Adipose tissue (tissue), 3 donors: ENCODE measurements around the gene PPP1R26. TPM values are rescaled to one million over a fixed set of nuclear protein-coding genes. Genes with fewer than 3 reads are reported as not detected.
"Not testable (repeated sequence)": the region's sequence is repeated elsewhere in the genome, so short reads cannot be mapped to it uniquely, and the experiment has no call there.

ENCODE experiments used
- H3K27ac ChIP-seq: one replicate; pipeline ENCODE4 v1.5.1; 2013; ENCODE audit warnings: low read depth, low read length
- WGBS, 3 donors: extraction: QIAGEN DNeasy Blood & Tissue Kit; methylation state at CpG; one replicate each; pipeline ENCODE4 v1.1.7; 2013; 5-methylcytosine and 5-hydroxymethylcytosine counted together
- polyA plus RNA-seq, 3 donors: library from polyadenylated mRNA; stranded (reverse); fragments of 200-250 nt; gene quantifications; one replicate each; pipeline ENCODE4 v1.2.3, GENCODE V29; 2013
- donor health status: healthy with polysubstance abuse.
- donor health status: Bipolar disorder and iron deficiency.
- donor health status: healthy.

PPP1R26 gene
- polyA plus RNA-seq, 3 donors: 5.3 to 5.9 (median 5.9) TPM

GRCh38 chr9:135455401-135456030 lies 24.1 kb upstream of the PPP1R26 start:
- no peak overlapping the region for H3K27ac ChIP-seq
- 64 to 76% (median 65%) methylated on average over 23 of the region's 23 CpGs for WGBS, 3 donors

- WGBS, 3 donors: 74 to 82% (median 74%) methylated on average over 19 of the region's 19 CpGs
- no peak overlapping the region for H3K27ac ChIP-seq
These were observed 23.0 kb upstream of the PPP1R26 start for GRCh38 chr9:135456436-135457104.

GRCh38 chr9:135458478-135458877 lies 21.1 kb upstream of the PPP1R26 start:
- 93 to 94% (median 93%) methylated on average over 5 of the region's 5 CpGs for WGBS, 3 donors
- H3K27ac ChIP-seq: not testable (repeated sequence)

- H3K27ac ChIP-seq: no peak overlapping the region
- WGBS, 3 donors: 76 to 87% (median 83%) methylated on average over 11 of the region's 11 CpGs
These were observed 17.6 kb upstream of the PPP1R26 start for GRCh38 chr9:135461936-135462335.

- 56 to 72% (median 57%) methylated on average over 3 of the region's 3 CpGs for WGBS, 3 donors
- H3K27ac ChIP-seq: no peak overlapping the region
These were observed 16.4 kb upstream of the PPP1R26 start for GRCh38 chr9:135463140-135463539.

GRCh38 chr9:135464181-135464580 lies 15.4 kb upstream of the PPP1R26 start:
- H3K27ac ChIP-seq: no peak overlapping the region
- 80 to 96% (median 91%) methylated on average over 7 of the region's 7 CpGs for WGBS, 3 donors

GRCh38 chr9:135468854-135469521 lies 10.6 kb upstream of the PPP1R26 start:
- WGBS, 3 donors: 28 to 54% (median 28%) methylated on average over 16 of the region's 16 CpGs
- H3K27ac ChIP-seq: no peak overlapping the region

- WGBS, 3 donors: 75 to 79% (median 76%) methylated on average over 23 of the region's 23 CpGs
- no peak overlapping the region for H3K27ac ChIP-seq
These were observed 7.6 kb upstream of the PPP1R26 start for GRCh38 chr9:135471791-135472640.

GRCh38 chr9:135473972-135474543 lies 5.5 kb upstream of the PPP1R26 start:
- H3K27ac ChIP-seq: no peak overlapping the region
- 73 to 79% (median 76%) methylated on average over 12 of the region's 12 CpGs for WGBS, 3 donors

GRCh38 chr9:135474915-135475314 lies 4.7 kb upstream of the PPP1R26 start:
- 26 to 32% (median 31%) methylated on average over 12 of the region's 12 CpGs for WGBS, 3 donors
- no peak overlapping the region for H3K27ac ChIP-seq

GRCh38 chr9:135476561-135477355 lies 2.8 kb upstream of the PPP1R26 start:
- 82 to 91% (median 90%) methylated on average over 10 of the region's 10 CpGs for WGBS, 3 donors
- no peak overlapping the region for H3K27ac ChIP-seq

- H3K27ac ChIP-seq: no peak overlapping the region
- WGBS, 3 donors: 82% methylated on average over 10 of the region's 10 CpGs
These were observed 1.4 kb upstream of the PPP1R26 start for GRCh38 chr9:135478191-135478590.

- H3K27ac ChIP-seq: no peak overlapping the region
- 2 to 3% (median 2%) methylated on average over 46 to 64 of the region's 64 CpGs for WGBS, 3 donors
These were observed 633 bp upstream of the PPP1R26 start for GRCh38 chr9:135478829-135479468.

- no peak overlapping the region for H3K27ac ChIP-seq
- WGBS, 3 donors: 0 to 1% (median 1%) methylated on average over 55 to 76 of the region's 76 CpGs
These were observed 723 bp downstream of the PPP1R26 start for GRCh38 chr9:135480071-135480939.

- no peak overlapping the region for H3K27ac ChIP-seq
- 27 to 43% (median 35%) methylated on average over 11 of the region's 11 CpGs for WGBS, 3 donors
These were observed 1.3 kb downstream of the PPP1R26 start for GRCh38 chr9:135480940-135481310.

- H3K27ac ChIP-seq: no peak overlapping the region
- 72 to 77% (median 73%) methylated on average over 8 of the region's 8 CpGs for WGBS, 3 donors
These were observed 2.6 kb downstream of the PPP1R26 start for GRCh38 chr9:135482015-135482754.
